ENCODE measurements around the gene GPSM3.

DNA sequence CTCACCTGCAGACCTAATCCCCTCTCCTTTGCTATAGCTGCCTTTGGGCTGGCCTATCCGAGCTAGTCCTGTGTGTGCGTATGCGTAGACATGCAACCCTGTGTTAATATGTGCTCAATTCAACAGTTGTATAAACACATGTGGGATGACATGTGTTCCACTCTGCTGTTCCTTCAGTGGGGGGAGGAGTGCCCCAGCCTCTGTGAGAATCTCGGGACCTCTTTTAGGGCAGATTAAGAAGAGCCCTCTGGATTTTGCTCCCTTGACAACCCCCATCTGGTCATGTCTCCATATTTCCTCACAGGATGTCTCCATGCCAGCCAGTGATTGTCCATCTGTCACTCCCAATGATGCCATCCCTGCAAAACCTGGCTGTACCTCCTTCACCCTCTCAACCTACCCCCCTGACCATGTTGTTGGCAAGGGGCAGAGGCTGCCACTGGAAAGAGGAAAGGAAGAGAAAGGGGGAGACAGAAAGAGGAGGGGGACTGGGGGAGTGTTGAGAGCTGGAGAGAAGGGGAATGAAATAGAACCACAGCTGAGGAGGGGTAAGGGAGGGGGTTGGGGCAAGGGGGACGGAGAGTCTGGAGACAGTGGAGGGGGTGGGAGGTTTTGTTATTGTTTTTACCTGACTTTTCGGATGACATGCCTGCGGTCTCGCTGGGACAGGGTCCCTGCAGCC lies 41.1 kb downstream of the GPSM3 start:
- TF ChIP-seq ZNF747 (tag by site-specific recombination; IDR thresholded peaks at IDR 0.05) (no peak), ZSCAN30 (tag by site-specific recombination; IDR thresholded peaks at IDR 0.05) (no peak), ZBTB7A (tag by site-specific recombination; IDR thresholded peaks at IDR 0.05; ENCODE audit: low read depth) (no peak), ZNF530 (tag by site-specific recombination; IDR thresholded peaks at IDR 0.05; ENCODE audit: low read depth) (no peak), ZNF521 (tag by site-specific recombination; IDR thresholded peaks at IDR 0.05) (no peak), KLF9 (tag by site-specific recombination; IDR thresholded peaks at IDR 0.05; ENCODE audit: low read depth) (no peak), ZNF24 (tag by site-specific recombination; IDR thresholded peaks at IDR 0.05) (no peak), ZNF623 (tag by site-specific recombination; IDR thresholded peaks at IDR 0.05) (no peak)
- TF ChIP-seq, protein P1, sequence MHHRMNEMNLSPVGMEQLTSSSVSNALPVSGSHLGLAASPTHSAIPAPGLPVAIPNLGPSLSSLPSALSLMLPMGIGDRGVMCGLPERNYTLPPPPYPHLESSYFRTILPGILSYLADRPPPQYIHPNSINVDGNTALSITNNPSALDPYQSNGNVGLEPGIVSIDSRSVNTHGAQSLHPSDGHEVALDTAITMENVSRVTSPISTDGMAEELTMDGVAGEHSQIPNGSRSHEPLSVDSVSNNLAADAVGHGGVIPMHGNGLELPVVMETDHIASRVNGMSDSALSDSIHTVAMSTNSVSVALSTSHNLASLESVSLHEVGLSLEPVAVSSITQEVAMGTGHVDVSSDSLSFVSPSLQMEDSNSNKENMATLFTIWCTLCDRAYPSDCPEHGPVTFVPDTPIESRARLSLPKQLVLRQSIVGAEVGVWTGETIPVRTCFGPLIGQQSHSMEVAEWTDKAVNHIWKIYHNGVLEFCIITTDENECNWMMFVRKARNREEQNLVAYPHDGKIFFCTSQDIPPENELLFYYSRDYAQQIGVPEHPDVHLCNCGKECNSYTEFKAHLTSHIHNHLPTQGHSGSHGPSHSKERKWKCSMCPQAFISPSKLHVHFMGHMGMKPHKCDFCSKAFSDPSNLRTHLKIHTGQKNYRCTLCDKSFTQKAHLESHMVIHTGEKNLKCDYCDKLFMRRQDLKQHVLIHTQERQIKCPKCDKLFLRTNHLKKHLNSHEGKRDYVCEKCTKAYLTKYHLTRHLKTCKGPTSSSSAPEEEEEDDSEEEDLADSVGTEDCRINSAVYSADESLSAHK (tag by site-specific recombination; IDR thresholded peaks at IDR 0.05): no peak
- TF ChIP-seq, protein P2, sequence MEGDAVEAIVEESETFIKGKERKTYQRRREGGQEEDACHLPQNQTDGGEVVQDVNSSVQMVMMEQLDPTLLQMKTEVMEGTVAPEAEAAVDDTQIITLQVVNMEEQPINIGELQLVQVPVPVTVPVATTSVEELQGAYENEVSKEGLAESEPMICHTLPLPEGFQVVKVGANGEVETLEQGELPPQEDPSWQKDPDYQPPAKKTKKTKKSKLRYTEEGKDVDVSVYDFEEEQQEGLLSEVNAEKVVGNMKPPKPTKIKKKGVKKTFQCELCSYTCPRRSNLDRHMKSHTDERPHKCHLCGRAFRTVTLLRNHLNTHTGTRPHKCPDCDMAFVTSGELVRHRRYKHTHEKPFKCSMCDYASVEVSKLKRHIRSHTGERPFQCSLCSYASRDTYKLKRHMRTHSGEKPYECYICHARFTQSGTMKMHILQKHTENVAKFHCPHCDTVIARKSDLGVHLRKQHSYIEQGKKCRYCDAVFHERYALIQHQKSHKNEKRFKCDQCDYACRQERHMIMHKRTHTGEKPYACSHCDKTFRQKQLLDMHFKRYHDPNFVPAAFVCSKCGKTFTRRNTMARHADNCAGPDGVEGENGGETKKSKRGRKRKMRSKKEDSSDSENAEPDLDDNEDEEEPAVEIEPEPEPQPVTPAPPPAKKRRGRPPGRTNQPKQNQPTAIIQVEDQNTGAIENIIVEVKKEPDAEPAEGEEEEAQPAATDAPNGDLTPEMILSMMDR (tag by site-specific recombination; IDR thresholded peaks at IDR 0.05): no peak
